GM12874 (cell line): ENCODE data around the gene SLIT1.

Experiments used
- TF ChIP-seq, protein P1 (sequence below): IDR thresholded peaks from 2 replicates; pipeline ENCODE4 v1.5.1; 2011; ENCODE audit warnings: low read depth, mild to moderate bottlenecking, control low read depth, low read length, moderate library complexity; ENCODE audit not compliant: insufficient read depth

Gene SLIT1

DNA sequence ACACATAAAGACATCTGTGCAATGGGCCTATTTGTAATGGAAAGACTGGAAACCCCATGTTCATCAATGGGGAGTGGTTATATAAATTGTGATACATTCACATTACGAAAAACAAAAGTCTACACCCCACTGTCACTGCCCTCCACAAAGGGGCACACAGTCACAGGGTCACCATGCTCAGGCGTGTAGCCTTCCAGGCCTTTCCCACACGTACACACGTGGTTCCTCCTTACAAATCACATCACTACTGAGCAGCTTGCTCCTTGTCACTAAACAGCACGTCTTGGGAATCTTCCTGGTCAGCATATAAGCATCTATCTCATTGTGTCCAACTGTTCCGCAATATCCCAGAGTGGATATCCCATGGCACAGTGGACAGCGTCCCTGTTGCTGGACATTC is 163.1 kb downstream of the SLIT1 start:
- TF ChIP-seq, protein P1, sequence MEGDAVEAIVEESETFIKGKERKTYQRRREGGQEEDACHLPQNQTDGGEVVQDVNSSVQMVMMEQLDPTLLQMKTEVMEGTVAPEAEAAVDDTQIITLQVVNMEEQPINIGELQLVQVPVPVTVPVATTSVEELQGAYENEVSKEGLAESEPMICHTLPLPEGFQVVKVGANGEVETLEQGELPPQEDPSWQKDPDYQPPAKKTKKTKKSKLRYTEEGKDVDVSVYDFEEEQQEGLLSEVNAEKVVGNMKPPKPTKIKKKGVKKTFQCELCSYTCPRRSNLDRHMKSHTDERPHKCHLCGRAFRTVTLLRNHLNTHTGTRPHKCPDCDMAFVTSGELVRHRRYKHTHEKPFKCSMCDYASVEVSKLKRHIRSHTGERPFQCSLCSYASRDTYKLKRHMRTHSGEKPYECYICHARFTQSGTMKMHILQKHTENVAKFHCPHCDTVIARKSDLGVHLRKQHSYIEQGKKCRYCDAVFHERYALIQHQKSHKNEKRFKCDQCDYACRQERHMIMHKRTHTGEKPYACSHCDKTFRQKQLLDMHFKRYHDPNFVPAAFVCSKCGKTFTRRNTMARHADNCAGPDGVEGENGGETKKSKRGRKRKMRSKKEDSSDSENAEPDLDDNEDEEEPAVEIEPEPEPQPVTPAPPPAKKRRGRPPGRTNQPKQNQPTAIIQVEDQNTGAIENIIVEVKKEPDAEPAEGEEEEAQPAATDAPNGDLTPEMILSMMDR = no peak

DNA sequence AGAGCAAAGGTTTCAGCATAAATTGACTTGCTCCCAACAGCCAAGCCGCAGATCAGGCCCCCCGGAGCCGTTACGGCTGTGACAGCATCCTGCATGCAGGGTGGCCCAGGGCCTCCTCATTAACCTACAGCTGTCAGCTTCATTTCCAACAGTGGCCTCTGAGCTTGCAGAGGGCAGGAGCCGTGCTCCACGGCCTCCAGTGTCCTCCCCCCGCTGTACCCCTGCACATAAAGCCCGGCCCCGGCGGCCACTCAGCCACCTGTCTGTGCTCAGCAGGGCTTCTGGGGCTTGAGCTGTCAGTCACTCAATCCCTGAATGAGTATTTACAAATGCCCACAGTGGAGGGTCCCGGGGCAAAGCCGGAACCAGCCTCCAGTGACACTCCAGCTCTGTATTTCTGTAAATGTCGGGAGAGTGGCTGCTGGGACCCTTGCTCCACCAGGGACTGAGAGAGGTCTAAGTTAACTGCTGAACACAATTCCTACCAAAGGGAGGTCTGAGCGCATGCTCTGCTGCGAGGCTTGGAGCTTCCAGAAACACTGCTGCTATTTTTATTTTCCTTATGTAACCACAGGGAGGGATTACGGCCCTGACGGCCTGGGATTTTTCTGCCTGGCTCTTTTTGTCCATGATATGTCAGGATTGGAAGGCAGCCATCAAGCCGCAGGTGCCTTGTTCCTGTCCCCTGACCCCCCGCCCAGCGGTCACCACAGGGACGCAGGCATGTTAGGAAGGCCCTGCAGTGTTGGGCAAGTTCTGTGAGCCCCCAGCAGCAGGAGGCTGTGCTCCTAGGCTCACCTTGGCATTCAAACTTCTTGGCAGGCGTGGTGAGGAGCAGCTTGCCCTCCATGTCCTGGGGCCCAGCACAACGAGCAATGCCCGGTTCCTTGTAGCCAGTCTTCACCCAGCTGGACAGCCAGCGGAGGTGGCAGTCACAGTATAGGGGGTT is 165.0 kb downstream of the SLIT1 start:
- TF ChIP-seq, protein P1 = no peak

- TF ChIP-seq, protein P1 = no peak
These were observed 166.4 kb downstream of the SLIT1 start for GRCh38 chr10:97019213-97019844.

GRCh38 chr10:97018251-97019212 is 167.2 kb downstream of the SLIT1 start:
- TF ChIP-seq, protein P1 = no peak

GRCh38 chr10:97017474-97017903 is 168.3 kb downstream of the SLIT1 start:
- TF ChIP-seq, protein P1 = no peak

DNA sequence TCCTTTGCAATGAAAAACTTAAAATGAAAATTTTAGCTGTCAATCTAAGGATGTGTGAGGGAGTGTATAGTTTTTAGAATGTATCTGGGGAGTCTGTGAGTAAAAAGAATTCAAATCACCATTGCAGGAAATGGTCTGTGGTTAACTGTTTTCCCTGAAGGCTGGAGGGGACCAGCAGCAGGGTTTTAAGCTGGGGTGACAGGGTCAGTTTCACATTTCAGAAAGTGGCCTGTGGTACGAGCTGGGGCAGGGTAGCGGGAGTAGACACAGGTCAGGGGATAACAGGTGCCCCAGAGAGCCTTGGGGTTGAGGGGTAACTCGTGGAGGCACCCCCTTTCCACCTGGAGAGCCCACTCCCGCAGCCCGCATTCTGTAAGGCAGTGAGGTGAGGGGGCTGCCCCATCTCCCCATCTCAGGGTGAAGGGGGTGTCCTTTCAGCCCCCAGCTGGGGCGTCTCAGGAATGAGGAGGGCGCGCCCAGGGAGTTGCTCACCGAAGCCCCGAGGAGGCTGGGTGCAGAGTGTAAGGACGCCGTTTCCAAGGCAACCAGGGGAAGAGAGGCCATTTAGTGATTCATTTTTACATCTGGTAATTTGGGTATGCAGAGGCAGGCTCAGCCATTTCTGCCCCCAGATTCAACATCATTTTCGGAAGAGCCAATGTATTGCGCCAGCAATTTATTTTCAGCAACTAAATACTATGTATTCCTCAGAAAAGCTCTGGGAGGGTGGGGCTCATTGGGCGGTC is 168.9 kb downstream of the SLIT1 start:
- TF ChIP-seq, protein P1 = no peak
